HUES48 (cell line): ENCODE data around the gene C4orf50.

Experiments used
- H3K27ac ChIP-seq: one replicate; pipeline ENCODE4 v1.7.0; 2013; ENCODE audit warnings: low read depth, low read length, inconsistent platforms
- H3K27me3 ChIP-seq: 2 replicates; pipeline ENCODE4 v1.6.1; 2013; ENCODE audit warnings: mild to moderate bottlenecking, low read length; ENCODE audit not compliant: control insufficient read depth, insufficient read depth
- H3K36me3 ChIP-seq: 2 replicates; pipeline ENCODE4 v1.6.1; 2013; ENCODE audit warnings: low read length; ENCODE audit not compliant: control insufficient read depth, insufficient read depth
- H3K4me1 ChIP-seq: 2 replicates; pipeline ENCODE4 v1.6.1; 2013; ENCODE audit warnings: mild to moderate bottlenecking, low read length; ENCODE audit not compliant: control insufficient read depth, insufficient read depth
- H3K4me3 ChIP-seq: 2 replicates; pipeline ENCODE4 v1.5.1; 2013; ENCODE audit warnings: mild to moderate bottlenecking, low read depth, low read length
- H3K9ac ChIP-seq: 2 replicates; pipeline ENCODE4 v1.6.1; 2013; ENCODE audit warnings: mild to moderate bottlenecking, low read depth, low read length, moderate library complexity
- H3K9me3 ChIP-seq: 2 replicates; pipeline ENCODE4 v1.6.1; 2013; ENCODE audit warnings: low read length; ENCODE audit not compliant: control insufficient read depth, insufficient read depth

Gene C4orf50

DNA sequence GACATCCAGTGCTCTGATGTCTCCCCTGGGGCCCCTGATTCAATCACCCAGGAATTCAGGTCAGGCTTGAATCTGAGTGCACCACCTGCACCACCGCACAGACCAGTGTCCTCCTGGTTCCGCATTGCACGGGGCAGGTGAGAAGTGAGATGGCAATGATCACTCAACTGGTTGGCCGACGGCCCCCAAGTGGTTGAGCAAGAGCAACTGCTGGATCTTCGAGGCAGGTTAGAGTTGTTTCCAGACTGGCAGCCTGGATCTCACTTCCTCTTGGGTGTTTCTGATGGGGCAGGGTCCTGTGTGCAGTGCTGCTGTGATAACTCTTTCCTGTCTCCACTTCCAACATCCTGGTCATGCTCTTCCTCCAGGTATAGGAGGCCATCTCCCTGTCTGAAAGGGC, 50.4 kb downstream of the C4orf50 start:
- Histone ChIP-seq H3K36me3 (no peaks in the 10 kb centered on the region), H3K27me3 (no peaks in the 10 kb centered on the region), H3K9ac (no peak overlapping the region), H3K27ac (no peak overlapping the region), H3K9me3 (no peaks in the 10 kb centered on the region), H3K4me1 (no peaks in the 10 kb centered on the region), H3K4me3 (no peak overlapping the region)

DNA sequence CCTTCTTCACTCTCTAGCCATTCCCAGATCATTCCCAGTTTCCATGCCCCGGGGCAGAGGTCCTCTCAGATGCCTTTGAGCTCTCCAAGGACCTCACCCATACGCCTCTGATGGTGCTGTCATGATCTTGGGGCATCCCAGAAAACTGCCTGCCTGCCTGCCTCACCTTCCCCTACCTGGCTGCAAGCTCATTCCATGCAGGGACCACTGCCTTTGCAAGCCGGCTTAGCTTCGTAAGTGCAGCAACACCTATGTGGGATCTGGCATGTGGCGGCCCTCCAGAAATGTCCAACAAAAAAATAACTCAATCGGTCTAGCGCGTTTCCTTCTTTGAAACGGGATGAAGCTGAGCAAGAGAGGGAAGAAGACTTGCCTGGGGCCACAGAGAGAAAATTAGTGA, 53.0 kb downstream of the C4orf50 start:
- no peaks in the 10 kb centered on the region for H3K9me3 ChIP-seq
- no peaks in the 10 kb centered on the region for H3K36me3 ChIP-seq
- H3K9ac ChIP-seq: no peak overlapping the region
- no peaks in the 10 kb centered on the region for H3K4me1 ChIP-seq
- no peaks in the 10 kb centered on the region for H3K27me3 ChIP-seq
- H3K4me3 ChIP-seq: no peak overlapping the region
- H3K27ac ChIP-seq: no peak overlapping the region

DNA sequence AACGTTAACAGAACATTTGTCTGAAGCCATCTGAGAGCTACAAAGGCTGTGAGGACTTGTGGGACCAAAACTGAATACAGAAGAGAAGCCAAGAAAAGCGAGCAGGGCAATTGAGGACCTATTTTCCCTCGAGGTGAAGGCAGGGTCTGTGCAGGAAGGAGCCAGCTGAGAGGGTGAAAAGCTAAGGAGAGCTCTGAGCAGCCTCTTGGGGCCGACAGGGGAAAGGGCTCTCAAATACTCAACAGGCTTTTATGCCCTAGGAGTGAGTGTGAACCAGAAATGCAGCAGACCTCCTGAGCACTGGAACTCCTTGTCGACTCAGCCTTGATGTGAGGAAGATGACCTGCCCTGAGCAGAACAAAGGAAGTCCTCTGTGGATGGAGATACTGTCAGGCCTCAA, 54.2 kb downstream of the C4orf50 start:
- no peaks in the 10 kb centered on the region for H3K4me1 ChIP-seq
- no peaks in the 10 kb centered on the region for H3K36me3 ChIP-seq
- no peaks in the 10 kb centered on the region; the same call in 1 of the 2 replicates for H3K27me3 ChIP-seq
- H3K4me3 ChIP-seq: no peak overlapping the region
- no peaks in the 10 kb centered on the region for H3K9me3 ChIP-seq
- H3K27ac ChIP-seq: no peak overlapping the region
- no peak overlapping the region for H3K9ac ChIP-seq

DNA sequence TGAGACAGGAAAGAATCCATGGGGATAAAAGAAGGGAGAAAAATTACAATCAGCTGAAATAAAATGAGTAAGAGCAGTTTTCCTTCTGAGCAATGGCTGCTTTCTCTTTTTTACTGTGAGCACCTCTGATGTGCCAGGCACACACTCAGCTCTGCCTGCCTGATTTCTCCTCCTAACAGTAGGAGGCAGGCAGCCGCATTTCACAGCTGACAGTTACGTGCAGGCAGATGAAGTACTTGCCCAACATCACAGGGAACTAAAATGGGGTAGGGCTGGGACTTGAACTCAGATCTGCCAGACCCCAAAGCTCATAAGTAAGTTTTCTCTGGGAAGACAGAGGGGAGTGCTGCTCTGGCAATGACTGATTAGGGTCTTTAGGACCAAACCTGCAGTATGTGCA, 54.6 kb downstream of the C4orf50 start:
- H3K36me3 ChIP-seq: no peaks in the 10 kb centered on the region
- H3K9ac ChIP-seq: no peak overlapping the region
- no peak overlapping the region for H3K27ac ChIP-seq
- no peaks in the 10 kb centered on the region for H3K9me3 ChIP-seq
- H3K4me1 ChIP-seq: no peaks in the 10 kb centered on the region
- no peak overlapping the region for H3K4me3 ChIP-seq
- H3K27me3 ChIP-seq: no peaks in the 10 kb centered on the region; the same call in 1 of the 2 replicates

DNA sequence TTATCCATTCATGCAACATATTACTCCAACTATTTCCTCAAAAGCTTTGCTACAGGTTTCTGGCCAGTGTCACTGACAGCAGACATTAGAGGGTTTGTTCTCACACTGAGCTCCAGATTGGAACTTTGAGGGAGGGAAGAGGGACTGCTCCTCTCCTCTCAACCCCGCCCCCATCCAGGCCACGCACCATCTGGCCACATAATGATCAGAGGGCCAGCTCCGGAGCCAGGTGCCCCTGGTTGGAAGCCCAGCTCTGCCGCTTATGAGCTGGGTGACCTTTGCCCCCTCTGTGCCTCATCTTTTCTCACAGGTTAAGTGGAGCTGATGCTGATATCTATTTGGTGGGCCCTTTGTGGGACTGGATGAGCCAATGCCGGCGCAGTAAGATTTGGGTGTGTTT, 55.8 kb downstream of the C4orf50 start:
- Histone ChIP-seq H3K27me3 (no peaks in the 10 kb centered on the region; the same call in 1 of the 2 replicates), H3K4me1 (no peaks in the 10 kb centered on the region), H3K9ac (no peak overlapping the region), H3K4me3 (no peak overlapping the region), H3K27ac (no peak overlapping the region), H3K36me3 (no peaks in the 10 kb centered on the region), H3K9me3 (no peaks in the 10 kb centered on the region)

DNA sequence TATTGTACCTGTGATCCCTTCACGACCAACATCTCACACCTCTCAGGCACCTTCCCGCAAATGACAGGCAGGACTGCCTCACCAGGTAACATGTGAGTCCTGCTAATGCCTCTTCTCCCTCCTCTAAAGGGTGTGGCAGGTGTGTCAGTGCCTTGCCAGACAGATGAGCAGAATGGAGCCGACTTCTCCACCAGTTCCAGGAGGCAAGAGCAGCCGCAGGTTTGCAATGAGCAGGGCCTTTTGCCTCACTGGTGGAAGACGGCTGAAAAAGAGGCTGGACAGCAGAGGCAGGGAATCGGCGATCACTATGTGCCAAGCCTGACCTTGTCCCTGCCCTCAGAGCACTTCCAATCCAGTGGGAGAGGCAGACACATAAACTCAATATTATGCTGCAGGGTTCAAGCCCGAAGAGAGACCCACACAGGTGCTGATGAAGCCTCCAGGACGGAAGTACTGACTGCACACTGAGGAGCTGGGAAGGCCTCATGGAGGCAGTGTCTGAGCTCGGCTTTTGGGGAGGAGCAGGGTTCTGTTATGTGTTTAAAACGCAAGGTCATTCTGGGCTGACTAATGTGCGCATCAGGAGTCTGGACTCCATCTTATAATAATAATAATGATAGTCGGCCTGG, 57.9 kb downstream of the C4orf50 start:
- H3K4me1 ChIP-seq: peaks cover 12% of the 10 kb centered on the region; the same call in 1 of the 2 replicates
- no peak overlapping the region for H3K9ac ChIP-seq
- H3K27me3 ChIP-seq: no peaks in the 10 kb centered on the region; the same call in 1 of the 2 replicates

DNA sequence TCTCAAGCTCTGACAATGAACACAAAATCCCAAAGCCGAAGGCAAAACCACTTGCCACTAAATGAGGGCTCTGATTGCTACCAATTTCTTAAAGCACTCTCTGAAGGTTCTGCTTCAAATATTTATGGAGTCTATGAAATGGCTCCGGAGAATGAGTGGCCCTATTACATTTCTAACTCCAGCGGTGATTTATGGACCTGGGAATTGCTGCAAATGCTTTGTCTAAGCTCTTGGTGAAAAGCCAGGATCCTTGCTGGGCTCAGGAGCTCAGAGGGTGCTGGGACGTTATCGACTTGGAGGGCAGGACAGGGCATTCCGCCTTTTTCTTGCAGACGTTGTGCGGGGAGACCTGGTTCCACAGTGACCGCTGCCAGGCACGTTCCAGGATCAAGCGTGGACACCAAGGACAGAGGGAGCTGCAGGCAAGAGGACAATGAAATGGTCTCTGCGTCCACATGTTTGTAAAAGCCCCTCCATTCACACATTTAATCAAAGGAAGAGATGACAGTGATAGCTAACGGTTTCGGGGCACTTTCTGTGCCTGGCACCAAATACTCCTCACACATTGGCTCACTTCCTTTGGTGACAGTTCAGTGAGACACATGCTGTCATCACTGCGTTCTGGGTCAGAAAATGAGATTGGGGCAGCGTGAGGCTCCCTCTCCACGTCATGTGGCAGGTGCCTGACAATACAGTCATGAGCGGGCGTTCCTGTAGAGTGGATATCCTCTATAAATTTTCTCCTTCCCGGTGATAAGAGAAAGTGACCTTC, 58.8 kb downstream of the C4orf50 start:
- Histone ChIP-seq H3K27ac (no peak overlapping the region), H3K4me1 (peaks cover 12% of the 10 kb centered on the region; the same call in 1 of the 2 replicates), H3K4me3 (no peak overlapping the region), H3K9me3 (no peaks in the 10 kb centered on the region), H3K36me3 (no peaks in the 10 kb centered on the region), H3K27me3 (no peaks in the 10 kb centered on the region; the same call in 1 of the 2 replicates), H3K9ac (no peak overlapping the region)

More for the DNA sequence above, 57.9 kb downstream of the C4orf50 start:
- H3K27ac ChIP-seq: no peak overlapping the region
- no peak overlapping the region for H3K4me3 ChIP-seq
- H3K36me3 ChIP-seq: no peaks in the 10 kb centered on the region
- no peaks in the 10 kb centered on the region for H3K9me3 ChIP-seq

DNA sequence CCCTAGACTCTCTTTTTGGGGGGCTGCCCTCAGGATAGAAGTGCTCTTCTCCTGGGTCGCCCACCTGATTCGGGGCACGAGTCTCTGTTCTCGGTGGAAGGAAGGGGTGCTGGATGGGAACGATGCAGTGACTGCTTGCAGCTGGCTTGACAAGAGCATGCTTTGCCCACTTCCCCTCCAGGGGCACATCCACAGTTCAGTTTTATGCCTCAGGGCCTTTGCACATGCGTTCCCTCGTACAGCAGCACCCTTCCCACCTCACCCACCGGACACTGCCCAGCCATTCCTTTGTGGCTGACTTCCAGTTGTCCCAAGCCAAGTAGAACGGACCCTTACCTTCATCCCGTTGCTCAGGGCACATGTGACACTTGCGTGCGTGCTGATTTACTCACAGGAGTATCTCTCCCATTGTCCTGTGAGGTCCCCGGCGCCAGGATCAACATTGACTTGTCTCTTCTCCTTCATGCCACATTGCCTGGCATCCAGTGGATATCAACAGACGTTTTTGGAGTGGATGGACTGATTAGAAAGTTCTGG, 60.0 kb downstream of the C4orf50 start:
- Histone ChIP-seq H3K4me3 (no peak overlapping the region), H3K36me3 (no peaks in the 10 kb centered on the region), H3K27ac (no peak overlapping the region), H3K4me1 (peaks cover 12% of the 10 kb centered on the region; the same call in 1 of the 2 replicates), H3K9me3 (no peaks in the 10 kb centered on the region), H3K9ac (no peak overlapping the region), H3K27me3 (no peaks in the 10 kb centered on the region; the same call in 1 of the 2 replicates)

DNA sequence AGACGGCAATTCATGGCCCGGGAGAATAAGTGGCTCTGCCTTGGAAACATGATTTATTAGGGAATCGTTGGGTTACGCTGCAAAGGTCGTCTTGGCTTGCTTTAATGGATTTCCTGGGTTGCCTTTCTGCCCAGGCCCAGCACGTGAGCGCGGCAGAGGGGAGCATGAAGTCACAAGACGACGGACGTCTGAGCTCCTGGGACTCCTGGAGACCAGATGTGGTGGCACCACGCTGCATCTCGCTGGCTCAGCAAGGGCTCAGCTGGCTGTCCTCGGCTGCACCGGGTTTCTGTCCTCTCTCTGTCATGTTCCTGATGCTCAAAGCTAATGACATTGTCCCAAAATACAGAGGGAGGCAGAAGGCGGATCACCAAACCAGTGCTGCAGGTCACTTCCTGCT, 61.2 kb downstream of the C4orf50 start:
- no peaks in the 10 kb centered on the region; the same call in 1 of the 2 replicates for H3K27me3 ChIP-seq
- peaks cover 12% of the 10 kb centered on the region; the same call in 1 of the 2 replicates for H3K4me1 ChIP-seq
- H3K27ac ChIP-seq: no peak overlapping the region
- no peaks in the 10 kb centered on the region for H3K9me3 ChIP-seq
- no peak overlapping the region for H3K4me3 ChIP-seq
- H3K9ac ChIP-seq: no peak overlapping the region
- no peaks in the 10 kb centered on the region for H3K36me3 ChIP-seq

DNA sequence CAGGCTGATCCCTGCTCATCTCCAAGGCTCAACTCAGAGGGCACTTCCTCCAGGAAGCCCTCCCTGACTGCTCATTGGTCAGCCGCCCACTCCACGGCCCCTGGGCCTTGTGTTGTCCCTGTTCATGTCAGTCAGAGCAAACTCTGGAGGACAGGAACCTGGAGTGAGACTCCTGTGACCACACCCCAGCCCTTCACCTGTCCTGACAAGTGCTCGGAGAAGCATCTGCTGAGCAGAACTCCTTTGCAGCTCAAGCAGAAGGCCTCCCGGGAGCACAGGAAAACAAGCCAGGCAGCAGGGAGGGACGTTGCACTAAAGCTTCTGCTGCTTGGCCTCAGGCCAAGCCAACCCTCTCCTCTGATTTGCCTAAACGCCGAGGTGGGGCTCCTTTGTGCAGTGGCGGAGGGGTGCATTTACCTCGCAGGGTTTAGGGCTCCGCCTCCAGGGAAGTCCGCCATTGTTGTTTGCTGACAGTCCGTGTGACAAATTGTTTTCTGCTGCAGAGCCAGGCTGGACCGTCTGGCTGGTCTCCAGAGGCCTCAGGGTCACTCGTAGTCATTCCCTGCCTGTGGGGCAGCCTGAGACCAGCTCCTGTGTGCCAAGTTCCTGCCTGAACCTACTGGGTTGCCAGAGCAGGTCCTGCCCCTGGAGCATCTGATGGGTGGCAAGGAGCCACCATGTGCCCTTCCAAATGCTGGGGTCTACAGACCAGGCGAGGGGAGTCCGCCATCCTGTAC, 61.8 kb downstream of the C4orf50 start:
- Histone ChIP-seq H3K9me3 (no peaks in the 10 kb centered on the region), H3K4me3 (no peak overlapping the region), H3K27ac (peak overlapping the region; percentile 8), H3K27me3 (no peaks in the 10 kb centered on the region; the same call in 1 of the 2 replicates), H3K36me3 (no peaks in the 10 kb centered on the region), H3K4me1 (peaks cover 12% of the 10 kb centered on the region; the same call in 1 of the 2 replicates), H3K9ac (no peak overlapping the region)
